ENCODE data around the gene BCL7A.
A peak's percentile ranks its signal among the peaks of the same experiment; 100 is the strongest.
"Not testable (repeated sequence)": the region's sequence is repeated elsewhere in the genome, so short reads cannot be mapped to it uniquely, and the experiment has no call there.

BCL7A gene

GRCh38 chr12:122028165-122028904, 6.7 kb downstream of the BCL7A start:
- no peak for DNase-seq

GRCh38 chr12:122028905-122029560, 7.3 kb downstream of the BCL7A start:
- DNase-seq = peak; percentile 13

- no peak for DNase-seq
These were observed 8.1 kb downstream of the BCL7A start for GRCh38 chr12:122029620-122030423.

GRCh38 chr12:122030424-122031035, 8.8 kb downstream of the BCL7A start:
- no peak for DNase-seq

GRCh38 chr12:122031342-122032216, 9.9 kb downstream of the BCL7A start:
- no peak for DNase-seq

- no peak for DNase-seq
These were observed 10.9 kb downstream of the BCL7A start for GRCh38 chr12:122032580-122032979.

DNA sequence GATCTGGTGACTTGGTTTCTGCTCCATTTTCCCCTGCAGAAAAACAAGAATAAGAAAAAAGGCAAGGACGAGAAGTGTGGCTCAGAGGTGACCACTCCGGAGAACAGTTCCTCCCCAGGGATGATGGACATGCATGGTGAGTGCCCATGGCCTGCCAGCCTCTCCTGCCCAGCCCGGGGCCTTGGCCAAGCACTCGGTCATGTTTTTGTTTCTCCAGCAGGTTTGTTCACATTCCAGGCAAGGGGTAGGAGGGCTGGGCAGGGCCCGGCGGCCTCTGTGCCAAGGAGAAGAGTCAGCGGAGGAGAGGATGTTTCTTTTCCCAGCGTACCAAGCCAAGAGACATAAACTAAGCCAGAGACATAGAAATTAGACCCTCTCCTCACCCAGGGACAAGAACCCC, 13.6 kb downstream of the BCL7A start:
- DNase-seq = no peak

DNA sequence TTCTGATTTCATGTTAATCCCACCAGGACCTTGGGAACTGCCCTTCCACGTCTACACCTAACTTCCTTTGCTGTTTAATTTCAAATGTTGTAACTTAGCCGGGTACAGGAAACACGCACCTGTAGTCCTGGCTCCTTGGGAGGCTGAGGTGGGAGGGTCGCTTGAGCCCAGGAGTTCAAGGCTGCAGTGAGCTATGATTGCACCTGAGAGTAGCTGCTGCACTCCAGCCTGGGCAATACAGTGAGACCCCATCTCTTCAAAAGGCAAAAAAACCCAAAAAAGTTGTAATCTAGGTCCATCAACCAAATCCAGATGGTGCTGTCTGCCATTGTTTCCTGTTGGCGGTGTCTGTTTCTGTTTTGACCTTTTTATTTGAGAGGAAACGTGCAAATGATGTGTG, 14.5 kb downstream of the BCL7A start:
- DNase-seq = no peak

DNA sequence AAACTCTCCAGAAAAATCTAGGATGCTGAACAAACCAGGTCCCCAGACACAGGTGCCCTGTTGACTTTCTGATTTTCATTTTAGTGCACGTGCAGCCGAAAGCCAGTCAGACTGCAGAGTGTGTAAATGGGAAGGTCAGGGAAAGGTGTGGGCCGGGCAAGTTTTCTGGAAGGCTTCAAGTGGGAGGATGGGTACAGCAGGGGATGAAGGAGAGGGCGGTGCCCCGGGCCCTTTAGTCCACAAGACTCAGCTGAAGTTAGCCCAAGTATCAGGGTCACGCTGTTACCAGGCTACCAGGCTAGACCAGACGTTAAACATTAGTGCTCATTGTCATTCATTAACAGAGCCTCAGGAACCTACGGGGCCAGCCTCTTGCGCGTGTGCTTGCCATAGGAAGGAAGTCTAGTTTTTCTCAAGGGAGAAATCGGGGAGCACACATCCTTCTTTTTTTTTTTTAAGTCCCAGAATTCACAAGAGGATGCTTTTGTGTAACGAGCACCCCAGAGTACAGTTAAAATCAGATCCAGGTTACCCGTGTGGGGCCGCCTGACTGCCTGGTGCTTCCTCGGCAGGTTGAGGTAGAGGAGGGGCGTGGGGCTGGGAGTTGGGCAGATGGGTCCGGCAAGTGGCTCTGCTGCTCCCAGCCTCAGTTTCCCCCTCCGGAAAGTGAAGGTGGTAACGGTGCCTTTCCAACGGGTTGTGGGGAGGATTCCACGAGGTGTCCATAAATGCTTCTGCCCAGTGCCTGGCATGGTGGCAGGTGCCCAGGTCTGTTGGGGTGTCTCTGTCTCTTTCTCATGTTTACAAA, 19.1 kb downstream of the BCL7A start:
- DNase-seq = no peak

GRCh38 chr12:122041458-122041857, 19.8 kb downstream of the BCL7A start:
- not testable (repeated sequence) for DNase-seq

DNA sequence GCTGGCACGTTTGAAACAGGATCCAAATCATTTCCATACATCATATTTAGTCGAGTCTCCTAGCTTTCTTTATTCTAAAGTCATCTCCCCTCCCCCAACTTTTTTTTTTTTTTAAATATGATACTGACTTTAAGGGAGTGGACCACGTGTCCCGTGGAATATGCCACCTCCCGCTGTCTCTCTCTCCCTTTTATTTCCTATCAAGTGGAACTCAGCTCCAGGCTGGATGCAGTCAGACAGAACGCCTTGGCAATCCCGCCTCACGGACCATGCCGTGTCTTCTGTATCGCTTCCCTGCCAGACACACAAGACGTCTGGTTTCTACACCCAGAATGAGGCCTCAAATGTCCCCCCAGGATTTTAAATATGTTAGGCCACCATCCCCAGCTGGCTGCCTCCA, 21.2 kb downstream of the BCL7A start:
- no peak for DNase-seq

DNA sequence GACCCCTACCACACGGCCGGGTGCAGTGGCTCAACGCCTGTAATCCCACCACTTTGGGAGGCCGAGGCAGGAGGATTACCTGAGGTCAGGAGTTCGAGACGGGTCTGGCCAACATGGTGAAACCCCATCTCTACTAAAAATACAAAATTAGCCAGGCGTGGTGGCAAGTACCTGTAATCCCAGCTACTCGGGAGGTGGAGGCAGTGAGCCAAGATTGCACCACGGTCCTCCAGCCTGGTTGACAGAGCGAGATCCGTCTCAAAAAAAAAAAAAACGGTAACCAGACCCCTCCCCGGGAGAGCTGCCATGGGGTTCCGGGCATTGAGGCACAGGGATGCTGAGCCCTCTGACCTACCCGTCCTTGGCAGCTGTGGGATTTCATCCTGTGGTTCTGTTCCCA, 21.8 kb downstream of the BCL7A start:
- DNase-seq = no peak

DNA sequence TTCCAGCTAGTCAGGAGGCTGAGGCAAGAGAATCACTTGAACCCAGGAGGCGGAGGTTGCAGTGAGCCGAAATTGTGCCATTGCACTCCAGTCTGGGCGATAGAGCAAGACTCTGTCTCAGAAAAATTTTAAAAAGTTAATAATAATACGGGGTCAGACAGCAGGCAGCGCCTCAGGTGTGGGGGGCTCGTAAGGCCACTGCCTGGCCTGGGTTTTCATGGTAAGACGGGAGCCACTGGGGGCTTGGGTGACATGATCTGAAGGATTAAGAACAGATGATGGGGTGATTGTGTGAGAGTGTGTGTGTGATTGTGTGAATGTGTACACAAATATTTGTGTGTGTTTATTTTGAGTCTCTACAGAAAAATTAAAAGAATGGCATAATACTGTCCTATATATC, 23.6 kb downstream of the BCL7A start:
- DNase-seq = no peak

DNA sequence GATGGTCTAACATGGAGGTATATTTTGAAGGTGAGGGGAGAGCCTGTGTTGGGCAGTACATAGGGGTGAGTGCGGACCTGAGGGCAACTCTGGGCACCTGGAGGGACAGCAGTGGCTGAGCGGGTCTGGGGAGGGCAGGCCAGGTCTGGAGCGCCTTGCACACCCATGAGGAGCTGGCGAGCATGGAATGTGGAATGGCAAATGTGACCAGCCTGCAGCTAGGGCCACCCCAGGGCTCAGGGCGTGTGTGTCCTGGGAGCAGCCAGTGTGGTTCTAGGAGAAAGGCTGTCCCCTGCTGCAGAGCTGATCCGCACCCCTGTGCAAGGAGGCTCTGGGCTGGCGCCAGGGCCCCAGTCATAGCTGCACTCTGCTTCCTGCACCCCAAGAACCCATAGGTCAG, 24.5 kb downstream of the BCL7A start:
- no peak for DNase-seq

DNA sequence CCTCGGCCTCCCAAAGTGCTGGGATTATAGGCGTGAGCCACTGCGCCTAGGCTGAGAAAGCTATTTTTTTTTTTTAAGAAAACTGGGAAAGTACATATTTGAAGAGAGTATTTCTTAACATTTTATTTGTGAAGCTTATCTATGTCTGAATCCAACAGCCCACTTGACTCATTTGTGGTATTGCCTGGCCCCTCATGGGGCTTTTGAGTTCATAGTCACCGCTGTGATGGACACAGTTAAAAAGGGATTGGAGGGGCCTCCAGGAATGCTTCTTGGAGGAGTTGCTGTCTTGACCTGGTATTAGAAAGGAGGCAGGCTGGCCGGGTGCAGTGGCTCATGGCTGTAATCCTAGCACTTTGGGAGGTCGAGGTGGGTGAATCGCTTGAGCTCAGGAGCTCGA, 26.5 kb downstream of the BCL7A start:
- no peak for DNase-seq

GRCh38 chr12:122049827-122050226, 28.1 kb downstream of the BCL7A start:
- DNase-seq = no peak

- DNase-seq = no peak
These were observed 29.0 kb downstream of the BCL7A start for GRCh38 chr12:122050706-122051105.

DNA sequence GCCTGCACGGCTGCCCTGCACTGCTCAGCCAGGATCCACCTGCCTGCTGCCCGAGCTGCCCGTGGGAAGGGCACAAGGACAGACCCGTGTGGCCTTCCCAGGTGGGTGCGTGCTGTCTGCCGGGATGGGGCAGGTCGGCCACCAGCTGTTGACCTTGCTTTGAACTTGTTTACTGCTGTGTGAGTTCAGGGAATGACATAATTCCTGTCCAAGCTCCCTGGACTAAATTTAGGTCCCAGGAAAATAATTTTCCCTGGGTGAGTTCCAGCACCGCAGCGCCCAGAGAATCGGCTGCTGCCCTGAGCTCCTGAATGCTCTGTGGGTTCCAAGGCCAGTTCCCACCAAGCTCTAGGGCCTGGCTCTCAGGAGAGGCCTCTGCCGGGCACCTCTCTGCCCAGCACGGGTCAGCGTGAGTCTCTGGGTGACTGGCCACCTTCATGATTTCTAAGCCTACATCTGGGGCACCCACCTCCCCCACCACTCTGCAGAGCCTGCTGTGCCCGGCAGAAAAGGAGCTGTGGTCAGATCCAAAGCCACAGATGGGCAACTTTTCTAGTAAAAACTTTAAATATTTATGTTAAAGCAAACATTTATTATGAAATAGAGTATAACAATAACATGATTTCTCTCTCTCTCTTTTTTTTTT, 29.7 kb downstream of the BCL7A start:
- DNase-seq = no peak

GRCh38 chr12:122052285-122052684, 30.6 kb downstream of the BCL7A start:
- DNase-seq = no peak

DNA sequence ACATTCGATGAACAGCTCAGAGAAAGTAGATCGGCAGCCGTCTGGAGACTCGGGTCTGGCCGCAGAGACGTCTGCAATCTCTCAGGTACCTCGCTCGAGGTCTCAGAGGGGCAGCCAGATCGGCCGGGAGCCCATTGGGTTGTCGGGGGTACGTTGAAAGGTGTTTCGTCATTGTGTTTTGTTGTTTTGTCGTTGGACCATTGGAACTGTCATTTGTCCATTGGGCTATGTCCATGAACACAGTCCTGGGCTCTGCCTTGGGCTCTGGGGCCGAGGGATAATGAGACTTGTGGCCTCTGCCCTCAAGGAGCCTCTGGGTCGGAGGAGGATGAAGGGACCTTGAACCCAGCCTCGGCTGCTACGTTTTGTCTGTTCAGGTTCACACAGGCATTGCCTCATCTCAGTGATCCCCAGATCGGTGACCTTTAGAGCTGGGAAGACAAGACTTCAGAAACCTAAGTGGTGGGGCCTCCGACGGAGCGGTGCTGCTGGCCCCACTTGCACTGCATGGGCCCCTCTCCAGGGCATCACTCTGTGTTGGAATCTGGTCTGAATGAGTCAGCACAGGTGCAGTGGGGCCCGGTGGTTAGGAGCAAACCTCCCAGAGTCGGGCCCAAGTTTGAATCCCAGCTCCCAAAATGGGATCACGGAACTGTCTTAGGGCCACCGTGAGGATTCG, 33.3 kb downstream of the BCL7A start:
- no peak for DNase-seq
